Measurements from ENCODE around the gene MYO16.
"Not testable (repeated sequence)": the region's sequence is repeated elsewhere in the genome, so short reads cannot be mapped to it uniquely, and the experiment has no call there.

MYO16 gene

GRCh38 chr13:108903613-108904012, 274.2 kb downstream of the MYO16 start:
- DNase-seq = no peak

GRCh38 chr13:108911807-108912206, 282.4 kb downstream of the MYO16 start:
- DNase-seq = no peak

GRCh38 chr13:108913731-108914130, 284.3 kb downstream of the MYO16 start:
- DNase-seq = not testable (repeated sequence)

DNA sequence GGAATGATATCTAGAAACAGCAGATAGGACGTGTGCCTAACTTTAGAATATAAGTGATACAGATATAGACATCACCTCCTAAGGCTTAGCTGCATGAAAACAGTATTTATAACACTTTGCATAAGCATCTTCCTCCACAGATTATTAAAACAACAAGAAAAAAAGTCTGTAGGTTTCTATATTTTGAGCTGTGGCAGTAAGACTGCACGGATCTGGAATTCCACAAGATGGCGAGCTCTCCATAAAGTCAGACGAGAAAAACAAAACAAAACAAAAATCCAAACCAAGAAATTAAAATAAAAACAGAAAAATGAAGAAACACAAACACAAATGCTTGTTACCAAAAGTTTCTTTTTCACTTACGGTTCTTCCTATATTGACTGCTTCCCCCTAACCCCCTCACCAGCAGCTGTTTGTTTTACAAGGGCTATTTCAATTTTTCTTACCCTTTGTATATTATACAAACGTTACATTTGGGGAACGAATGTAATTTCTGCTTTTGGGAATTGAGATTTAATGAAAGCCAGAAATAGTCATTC, 285.8 kb downstream of the MYO16 start:
- peak; percentile 48 for DNase-seq

- peak; percentile 86 for DNase-seq
These were observed 286.5 kb downstream of the MYO16 start for GRCh38 chr13:108915634-108916512.

DNA sequence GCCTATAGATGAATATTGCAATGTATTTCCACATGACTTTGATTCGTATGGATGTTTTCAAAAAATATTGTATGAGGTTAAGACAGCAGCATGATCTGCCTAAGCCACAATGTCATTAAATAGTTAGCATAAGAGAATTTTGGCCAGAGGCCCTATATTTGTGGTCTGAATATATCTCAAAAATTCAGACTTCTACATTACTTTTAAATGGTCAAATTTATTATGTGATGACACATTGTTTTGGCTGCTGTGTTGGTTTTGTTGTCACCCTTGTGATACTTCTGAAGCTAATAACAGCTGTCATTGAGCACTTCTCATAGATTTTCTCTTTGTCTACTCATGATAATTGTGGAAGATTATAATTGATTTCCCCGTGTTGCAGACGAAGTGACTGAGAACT, 288.2 kb downstream of the MYO16 start:
- DNase-seq = no peak

- DNase-seq = no peak
These were observed 289.9 kb downstream of the MYO16 start for GRCh38 chr13:108919036-108919907.

DNA sequence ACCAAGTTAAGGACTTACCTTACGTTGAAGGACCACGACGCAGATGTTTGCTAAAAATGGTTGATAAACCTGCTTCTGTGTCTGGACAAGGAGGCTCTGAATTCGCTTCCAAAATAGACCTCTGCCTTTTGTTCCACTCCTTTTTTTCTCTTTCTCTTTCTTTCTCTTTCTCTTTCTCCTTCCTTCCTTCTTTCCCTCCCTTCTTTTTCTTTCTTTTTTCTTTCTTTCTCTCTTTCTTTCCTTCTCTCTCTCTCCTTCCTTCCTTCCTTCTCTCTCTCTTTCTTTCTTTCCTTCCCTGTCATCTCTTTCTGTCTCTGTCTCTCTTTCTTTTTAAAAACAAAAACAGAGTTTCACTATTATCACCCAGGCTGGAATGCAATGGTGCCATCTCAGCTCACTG, 290.7 kb downstream of the MYO16 start:
- DNase-seq = no peak

DNA sequence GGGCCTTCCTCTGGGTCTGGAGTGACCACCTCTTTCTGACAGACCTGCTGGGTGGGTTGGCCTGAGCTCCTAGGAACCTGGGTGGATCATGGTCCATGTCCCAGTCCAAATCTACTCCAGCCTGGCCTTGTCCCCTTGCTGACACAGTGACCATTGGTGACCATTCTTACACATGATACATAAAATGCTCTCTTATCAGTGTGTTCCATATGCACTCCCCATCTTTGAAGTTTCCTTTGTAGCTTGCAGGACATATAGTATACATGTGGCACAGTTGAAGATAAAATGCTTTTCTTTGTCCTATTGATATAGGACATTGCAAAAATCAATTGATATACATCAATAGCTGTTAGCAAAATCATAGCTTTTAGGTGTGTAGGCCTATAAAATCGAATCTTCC, 291.8 kb downstream of the MYO16 start:
- no peak for DNase-seq

DNA sequence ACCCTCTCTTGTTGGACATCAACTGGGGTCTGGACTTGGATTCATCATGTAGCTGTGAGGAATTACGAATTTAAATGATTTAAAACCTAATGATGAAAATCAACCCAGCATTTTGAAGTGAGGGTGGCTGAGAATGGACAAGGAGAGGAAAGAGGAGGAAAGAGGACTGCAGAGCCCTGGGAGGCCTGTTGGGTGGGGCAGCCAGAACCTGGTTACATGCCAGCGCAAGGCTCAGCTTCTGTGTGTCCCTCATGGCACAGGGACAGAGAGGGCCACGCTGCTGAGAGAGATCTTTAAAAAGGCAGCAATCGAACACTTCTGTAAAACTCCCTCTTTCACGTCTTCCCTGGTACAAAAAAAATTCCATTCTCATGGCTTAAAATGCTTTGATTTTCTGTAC, 292.7 kb downstream of the MYO16 start:
- DNase-seq = no peak

- no peak for DNase-seq
These were observed 294.1 kb downstream of the MYO16 start for GRCh38 chr13:108923386-108924047.

DNA sequence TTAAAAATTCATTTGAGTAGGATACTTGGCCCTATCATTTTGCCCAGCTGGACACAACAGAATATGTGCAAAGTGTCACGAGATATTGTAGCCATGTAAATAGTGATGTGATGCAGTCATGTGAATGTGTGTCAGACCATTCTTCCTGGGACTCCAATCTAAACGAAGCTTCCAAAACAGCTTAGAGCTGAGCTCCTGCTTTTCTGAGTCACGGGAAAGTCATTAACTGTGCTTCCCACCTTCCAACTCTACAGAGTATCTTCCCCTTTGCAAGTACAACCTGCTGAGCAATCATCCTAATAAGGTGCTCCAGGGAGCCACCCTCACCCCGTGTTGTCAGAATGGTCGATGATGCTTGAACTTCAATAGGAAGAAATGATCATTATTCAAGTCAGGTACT, 294.7 kb downstream of the MYO16 start:
- no peak for DNase-seq

DNA sequence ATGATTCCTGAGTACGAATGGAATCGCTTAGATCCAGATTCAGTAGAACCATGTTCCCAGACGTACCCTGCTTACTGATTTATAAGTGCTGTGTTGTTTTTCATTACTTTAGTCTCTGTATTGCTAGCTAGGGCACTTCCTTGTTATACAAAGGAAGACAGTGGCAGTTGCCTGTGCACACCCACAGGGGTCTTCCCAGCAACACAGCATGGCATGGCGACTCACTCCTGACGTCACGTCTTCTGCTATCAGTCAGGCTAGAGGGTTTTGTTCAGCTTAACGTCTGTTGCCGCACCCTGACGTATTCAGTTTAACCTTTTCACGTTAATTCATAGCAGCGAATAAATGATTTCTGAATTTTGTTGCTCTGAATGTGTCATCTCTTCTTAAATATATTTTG, 295.1 kb downstream of the MYO16 start:
- DNase-seq = no peak

DNA sequence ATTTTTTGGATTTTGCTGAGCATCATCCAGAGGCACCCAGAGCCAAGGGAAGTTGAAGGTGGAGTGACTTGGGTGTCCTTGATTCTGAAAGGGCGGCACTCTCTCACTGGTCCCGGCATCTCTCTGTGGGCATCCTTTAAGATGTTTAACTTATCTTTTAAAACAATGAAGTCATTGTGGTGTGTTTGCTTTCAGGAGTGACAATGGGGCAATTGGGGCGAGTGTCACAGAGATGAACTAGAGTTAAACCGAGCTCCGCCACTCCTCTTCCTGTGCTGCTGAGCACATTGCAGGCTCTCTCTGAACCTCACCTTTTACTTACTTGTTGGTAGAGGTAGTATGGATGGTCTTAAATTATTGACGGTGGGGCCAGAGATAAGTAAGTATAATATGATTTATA, 295.7 kb downstream of the MYO16 start:
- DNase-seq = no peak

DNA sequence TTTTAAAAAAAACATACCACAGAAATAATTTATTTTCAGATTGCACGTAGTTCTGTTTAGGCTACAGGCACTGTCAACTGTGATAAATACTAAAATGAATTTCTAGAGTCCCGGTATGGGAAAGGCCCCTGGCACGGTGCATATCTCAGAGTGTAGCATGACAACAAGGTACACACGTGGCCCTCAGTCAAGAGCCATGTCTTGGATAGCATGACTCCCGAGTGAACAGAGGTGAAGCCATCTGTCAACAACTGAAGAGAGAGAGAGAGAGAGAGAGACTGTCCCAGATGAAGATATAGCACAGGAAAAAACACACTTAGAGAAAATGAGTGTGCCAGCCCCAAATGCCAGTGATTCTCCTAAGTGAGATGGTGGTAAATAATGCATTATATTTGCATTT, 297.5 kb downstream of the MYO16 start:
- no peak for DNase-seq

GRCh38 chr13:108927615-108928014, 298.2 kb downstream of the MYO16 start:
- no peak for DNase-seq

- DNase-seq = no peak
These were observed 300.3 kb downstream of the MYO16 start for GRCh38 chr13:108929532-108930206.

- DNase-seq = no peak
These were observed 302.8 kb downstream of the MYO16 start for GRCh38 chr13:108932196-108932595.

DNA sequence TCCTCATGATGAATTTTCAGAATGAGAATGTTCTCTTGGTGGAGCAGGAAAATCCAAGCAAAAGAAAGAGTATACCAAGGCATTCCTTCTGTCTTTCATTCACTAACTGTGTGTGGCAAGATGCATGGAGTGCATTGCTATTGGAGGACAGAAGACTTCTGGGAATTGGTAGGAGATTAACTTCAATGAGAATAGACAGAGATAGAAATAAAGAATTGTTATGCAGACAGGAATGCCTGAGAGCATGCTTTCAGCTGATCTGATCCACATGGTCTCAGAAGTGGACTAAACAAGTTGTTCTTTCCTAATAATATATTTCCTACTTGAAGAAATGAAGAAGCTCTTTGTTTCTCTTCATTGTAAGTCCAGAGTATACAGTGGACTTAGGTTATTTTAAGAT, 303.6 kb downstream of the MYO16 start:
- DNase-seq = no peak

- no peak for DNase-seq
These were observed 308.7 kb downstream of the MYO16 start for GRCh38 chr13:108938155-108938554.

GRCh38 chr13:108940121-108940520, 310.7 kb downstream of the MYO16 start:
- DNase-seq = no peak

GRCh38 chr13:108943842-108944241, 314.4 kb downstream of the MYO16 start:
- no peak for DNase-seq

DNA sequence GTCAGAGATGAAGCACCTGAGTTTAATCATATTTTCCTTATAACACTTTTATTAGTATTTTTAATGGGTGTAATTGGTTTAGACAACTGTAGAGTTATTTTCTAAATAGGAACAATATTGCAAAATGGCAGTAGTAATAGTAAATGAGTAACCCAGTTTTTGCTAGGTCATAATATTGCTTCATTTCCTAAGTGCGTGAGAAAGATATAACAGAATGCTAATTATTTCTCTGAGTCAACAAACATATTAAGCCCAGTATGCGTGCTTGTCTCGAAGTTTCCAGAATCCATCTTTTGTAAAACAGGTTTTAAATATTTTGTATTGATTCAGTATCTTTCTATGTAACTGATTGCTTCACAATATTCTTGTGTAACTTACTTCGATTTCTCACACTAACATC, 315.3 kb downstream of the MYO16 start:
- DNase-seq = no peak

All from kidney glomerular epithelial cell (primary cell).